IPS DF 19.7 (cell line): ENCODE measurements around the gene TBK1.

Source experiments
- DNase-seq: peaks from one replicate; pipeline ENCODE4 v3.0.0-alpha.2; 2013; ENCODE audit warnings: low read depth, low spot score

The TBK1 gene

DNA sequence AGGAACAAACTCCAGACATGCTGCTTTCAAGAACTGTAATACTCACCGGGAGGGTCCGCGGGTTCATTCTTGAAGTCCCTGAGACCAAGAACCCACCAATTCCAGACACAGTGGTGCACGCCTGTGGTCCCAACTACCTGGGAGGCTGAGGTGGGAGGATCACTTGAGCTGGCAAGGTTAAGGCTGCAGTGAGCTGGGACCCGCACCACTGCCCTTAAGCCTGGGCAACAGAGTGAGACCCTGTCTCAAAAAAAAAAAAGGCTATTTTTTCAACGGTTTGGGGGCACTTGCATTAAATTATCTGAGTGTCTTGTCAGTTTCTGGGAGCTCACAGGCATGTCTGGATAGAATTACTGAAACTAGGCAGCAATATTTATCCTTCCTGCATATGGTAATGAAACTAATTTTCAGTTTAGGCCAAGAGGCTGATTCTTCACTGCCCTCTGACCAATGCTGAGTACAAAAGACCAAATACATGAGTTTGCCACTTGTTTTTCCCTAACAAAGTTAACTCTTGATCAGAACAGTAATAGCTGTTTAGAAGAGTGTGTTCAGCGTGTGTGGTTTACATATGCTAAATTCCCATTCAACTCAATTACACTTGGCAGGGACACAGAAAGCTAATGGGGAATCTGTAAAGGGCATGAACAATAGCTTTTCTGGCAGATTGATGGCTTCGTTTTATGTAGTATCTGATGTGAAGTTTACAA lies 92.6 kb downstream of the TBK1 start:
- no peak for DNase-seq

DNA sequence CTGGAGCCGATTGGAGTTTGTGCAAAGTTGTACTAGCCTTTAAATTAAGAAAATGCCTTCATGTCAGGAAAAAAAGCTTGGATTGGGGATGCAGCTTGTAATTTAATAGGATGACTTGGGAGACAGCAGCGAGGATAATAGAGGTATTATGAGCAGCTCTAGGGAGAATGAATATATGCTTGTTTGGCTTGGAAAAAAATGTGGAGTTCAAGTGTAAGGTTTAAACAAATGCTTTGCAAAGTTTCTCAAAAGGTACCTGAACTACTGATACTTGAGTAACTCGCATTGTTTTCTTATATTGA lies 93.1 kb downstream of the TBK1 start:
- no peak for DNase-seq

DNA sequence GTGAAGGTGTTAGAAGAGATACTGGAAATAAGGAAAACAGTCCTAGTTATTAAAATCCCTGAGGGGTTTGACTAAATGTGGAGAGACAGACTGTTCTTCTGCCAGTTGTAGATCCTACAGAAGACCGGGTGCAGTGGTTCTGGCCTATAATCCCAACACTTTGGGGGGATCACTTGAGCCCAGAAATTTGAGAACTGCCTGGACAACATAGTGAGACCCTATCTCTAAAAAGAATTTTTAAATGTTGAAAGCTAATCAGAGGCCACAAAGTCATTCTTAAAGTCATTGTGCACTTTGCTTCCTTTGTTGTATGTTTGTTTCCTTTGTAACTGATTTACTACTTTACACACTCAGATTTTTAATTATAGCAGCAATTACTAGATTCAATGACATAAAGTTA lies 97.2 kb downstream of the TBK1 start:
- DNase-seq: no peak

DNA sequence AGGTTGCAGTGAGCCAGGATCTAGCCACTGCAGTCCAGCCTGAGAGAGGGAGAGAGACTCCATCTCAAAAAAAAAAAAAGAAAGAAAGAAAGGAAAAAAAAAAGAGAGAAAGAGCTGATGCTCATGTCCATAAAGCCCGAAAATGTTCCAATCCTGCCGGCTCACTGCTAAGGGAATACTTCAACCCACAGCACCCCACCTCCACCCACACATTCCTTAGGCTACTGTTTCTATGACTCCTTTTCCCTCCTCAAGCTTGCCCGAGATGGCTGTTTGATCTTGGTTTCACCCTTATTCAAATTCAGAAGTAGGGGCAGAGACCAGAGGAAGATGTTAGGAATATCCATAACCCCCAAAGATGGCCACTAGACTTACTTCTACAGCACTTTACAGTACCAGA lies 98.8 kb downstream of the TBK1 start:
- no peak for DNase-seq

DNA sequence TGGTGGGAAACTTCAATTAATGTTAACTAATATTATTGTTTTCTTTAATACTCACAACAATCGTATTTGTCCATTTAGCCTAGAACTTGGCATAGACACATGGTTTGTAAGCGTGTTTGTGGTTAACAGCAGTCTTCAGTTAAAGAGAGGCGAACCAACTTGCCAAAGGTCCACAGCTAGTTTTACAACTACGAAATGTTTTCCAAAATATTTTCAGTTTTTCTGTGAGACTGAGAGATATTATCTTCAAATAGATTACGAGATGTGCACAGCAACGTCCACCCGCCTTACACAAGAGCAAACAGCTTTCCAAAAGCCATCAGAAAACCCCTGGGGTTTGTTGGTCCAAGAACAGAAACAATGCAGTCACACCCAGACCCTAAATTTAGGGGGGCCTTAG lies 99.8 kb downstream of the TBK1 start:
- no peak for DNase-seq
